WTC11 (cell line): Measurements from ENCODE around the gene INPP5A.

Experiments used
- CREB1 ChIP-seq: sonication (generic); formaldehyde crosslinking; IDR thresholded peaks from 2 replicates; pipeline ENCODE4 v1.8.0; 2023; ENCODE audit warnings: mild to moderate bottlenecking, missing genetic modification reagents
- CREM ChIP-seq: sonication (generic); formaldehyde crosslinking; IDR thresholded peaks from 2 replicates; pipeline ENCODE4 v1.8.1; 2022; ENCODE audit warnings: mild to moderate bottlenecking, missing genetic modification reagents, moderate library complexity
- MXD4 ChIP-seq: fragments of 250-450 bp; sonication (Bioruptor Pico); IDR thresholded peaks from 2 replicates; pipeline ENCODE4 v1.8.0; 2021; ENCODE audit warnings: mild to moderate bottlenecking, moderate library complexity, borderline replicate concordance
- MYBL2 ChIP-seq: sonication (generic); formaldehyde crosslinking; IDR thresholded peaks from 2 replicates; pipeline ENCODE4 v1.8.1; 2023; ENCODE audit warnings: mild to moderate bottlenecking, moderate library complexity, missing genetic modification reagents
- ZNF121 ChIP-seq: sonication (generic); formaldehyde crosslinking; IDR thresholded peaks from 2 replicates; pipeline ENCODE4 v1.8.0; 2023; ENCODE audit warnings: missing genetic modification reagents
- ZNF219 ChIP-seq: sonication (generic); formaldehyde crosslinking; IDR thresholded peaks from 2 replicates; pipeline ENCODE4 v1.8.0; 2023; ENCODE audit warnings: missing genetic modification reagents, mild to moderate bottlenecking, borderline replicate concordance
- ZNF671 ChIP-seq: fragments of 250-450 bp; sonication (Bioruptor Pico); IDR thresholded peaks from 2 replicates; pipeline ENCODE4 v1.8.0; 2021; ENCODE audit warnings: mild to moderate bottlenecking
- TF ChIP-seq, protein P1 (sequence below): fragments of 200-600 bp; IDR thresholded peaks from 2 replicates; pipeline ENCODE4 v1.8.0; 2022; ENCODE audit warnings: antibody characterized with exemption
- TF ChIP-seq, protein P2 (sequence below): sonication (generic); formaldehyde crosslinking; IDR thresholded peaks from 2 replicates; pipeline ENCODE4 v1.8.1; 2023; ENCODE audit warnings: mild to moderate bottlenecking, moderate library complexity, missing genetic modification reagents
- TF ChIP-seq, protein P3 (sequence below): sonication (generic); formaldehyde crosslinking; IDR thresholded peaks from 2 replicates; pipeline ENCODE4 v1.8.0; 2022; ENCODE audit warnings: mild to moderate bottlenecking, missing genetic modification reagents
- TF ChIP-seq, protein P4 (sequence below): sonication (generic); formaldehyde crosslinking; IDR thresholded peaks from 2 replicates; pipeline ENCODE4 v1.8.1; 2023; ENCODE audit warnings: mild to moderate bottlenecking, missing genetic modification reagents, moderate library complexity

DNA sequence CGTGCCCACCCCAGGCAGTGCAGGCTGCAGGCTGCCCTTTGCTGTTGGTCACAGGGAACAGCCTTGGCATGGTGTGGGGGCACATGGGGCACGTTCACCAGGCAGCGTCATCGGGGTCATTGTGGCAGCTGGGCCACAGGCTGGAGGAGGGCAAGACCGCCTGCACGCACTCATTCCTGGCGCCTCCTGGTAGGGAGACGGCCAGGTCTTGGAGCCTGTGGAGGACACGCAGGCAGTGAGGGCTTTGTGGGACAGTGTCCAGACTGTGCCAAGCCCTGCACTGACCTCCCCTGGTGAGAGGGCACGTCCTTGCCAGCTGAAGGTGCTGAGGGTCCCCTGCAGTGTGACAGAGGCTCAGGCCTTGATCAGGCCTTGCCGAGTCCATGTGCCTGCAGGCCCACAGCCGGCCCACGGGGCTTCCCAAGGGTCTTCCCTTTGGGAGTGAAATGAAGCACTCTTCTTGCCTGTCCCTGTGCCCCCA lies 171.9 kb downstream of the INPP5A start:
- TF ChIP-seq MXD4 (CRISPR knock-in tag) (no peak), ZNF121 (CRISPR knock-in tag) (no peak), MYBL2 (CRISPR knock-in tag) (no peak), ZNF671 (CRISPR knock-in tag) (no peak), CREM (CRISPR knock-in tag) (no peak), CREB1 (CRISPR knock-in tag) (no peak), ZNF219 (no peak)
- TF ChIP-seq, protein P1, sequence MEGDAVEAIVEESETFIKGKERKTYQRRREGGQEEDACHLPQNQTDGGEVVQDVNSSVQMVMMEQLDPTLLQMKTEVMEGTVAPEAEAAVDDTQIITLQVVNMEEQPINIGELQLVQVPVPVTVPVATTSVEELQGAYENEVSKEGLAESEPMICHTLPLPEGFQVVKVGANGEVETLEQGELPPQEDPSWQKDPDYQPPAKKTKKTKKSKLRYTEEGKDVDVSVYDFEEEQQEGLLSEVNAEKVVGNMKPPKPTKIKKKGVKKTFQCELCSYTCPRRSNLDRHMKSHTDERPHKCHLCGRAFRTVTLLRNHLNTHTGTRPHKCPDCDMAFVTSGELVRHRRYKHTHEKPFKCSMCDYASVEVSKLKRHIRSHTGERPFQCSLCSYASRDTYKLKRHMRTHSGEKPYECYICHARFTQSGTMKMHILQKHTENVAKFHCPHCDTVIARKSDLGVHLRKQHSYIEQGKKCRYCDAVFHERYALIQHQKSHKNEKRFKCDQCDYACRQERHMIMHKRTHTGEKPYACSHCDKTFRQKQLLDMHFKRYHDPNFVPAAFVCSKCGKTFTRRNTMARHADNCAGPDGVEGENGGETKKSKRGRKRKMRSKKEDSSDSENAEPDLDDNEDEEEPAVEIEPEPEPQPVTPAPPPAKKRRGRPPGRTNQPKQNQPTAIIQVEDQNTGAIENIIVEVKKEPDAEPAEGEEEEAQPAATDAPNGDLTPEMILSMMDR = no peak
- TF ChIP-seq, protein P2, sequence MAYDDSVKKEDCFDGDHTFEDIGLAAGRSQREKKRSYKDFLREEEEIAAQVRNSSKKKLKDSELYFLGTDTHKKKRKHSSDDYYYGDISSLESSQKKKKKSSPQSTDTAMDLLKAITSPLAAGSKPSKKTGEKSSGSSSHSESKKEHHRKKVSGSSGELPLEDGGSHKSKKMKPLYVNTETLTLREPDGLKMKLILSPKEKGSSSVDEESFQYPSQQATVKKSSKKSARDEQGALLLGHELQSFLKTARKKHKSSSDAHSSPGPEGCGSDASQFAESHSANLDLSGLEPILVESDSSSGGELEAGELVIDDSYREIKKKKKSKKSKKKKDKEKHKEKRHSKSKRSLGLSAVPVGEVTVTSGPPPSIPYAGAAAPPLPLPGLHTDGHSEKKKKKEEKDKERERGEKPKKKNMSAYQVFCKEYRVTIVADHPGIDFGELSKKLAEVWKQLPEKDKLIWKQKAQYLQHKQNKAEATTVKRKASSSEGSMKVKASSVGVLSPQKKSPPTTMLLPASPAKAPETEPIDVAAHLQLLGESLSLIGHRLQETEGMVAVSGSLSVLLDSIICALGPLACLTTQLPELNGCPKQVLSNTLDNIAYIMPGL = no peak
- TF ChIP-seq, protein P3, sequence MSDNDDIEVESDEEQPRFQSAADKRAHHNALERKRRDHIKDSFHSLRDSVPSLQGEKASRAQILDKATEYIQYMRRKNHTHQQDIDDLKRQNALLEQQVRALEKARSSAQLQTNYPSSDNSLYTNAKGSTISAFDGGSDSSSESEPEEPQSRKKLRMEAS (CRISPR knock-in tag) = no peak
- TF ChIP-seq, protein P4, sequence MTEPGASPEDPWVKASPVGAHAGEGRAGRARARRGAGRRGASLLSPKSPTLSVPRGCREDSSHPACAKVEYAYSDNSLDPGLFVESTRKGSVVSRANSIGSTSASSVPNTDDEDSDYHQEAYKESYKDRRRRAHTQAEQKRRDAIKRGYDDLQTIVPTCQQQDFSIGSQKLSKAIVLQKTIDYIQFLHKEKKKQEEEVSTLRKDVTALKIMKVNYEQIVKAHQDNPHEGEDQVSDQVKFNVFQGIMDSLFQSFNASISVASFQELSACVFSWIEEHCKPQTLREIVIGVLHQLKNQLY (CRISPR knock-in tag) = no peak
